Left colon (tissue), 2 donors: ENCODE data around the gene OR10H3. TPM values are rescaled to one million over a fixed set of nuclear protein-coding genes. Genes with fewer than 3 reads are reported as not detected.
A peak's percentile ranks its signal among the peaks of the same experiment; 100 is the strongest.
"Not testable (repeated sequence)": the region's sequence is repeated elsewhere in the genome, so short reads cannot be mapped to it uniquely, and the experiment has no call there.

Source experiments
- ATAC-seq: fragments of 200-7000 bp; cut with Tn5 transposase; one replicate; pipeline ENCODE4 v1.9.1; 2020; ENCODE audit warnings: mild to moderate bottlenecking, moderate library complexity
- DNase-seq, 2 donors: peaks; one replicate each; pipeline ENCODE4 v3.0.0-alpha.2; 2020
- intact Hi-C, 2 donors: fragments of 100-400 bp; cut with DNase I in 1 of 2; cut with micrococcal nuclease in 1 of 2; formaldehyde crosslinking; loops; one replicate each; pipeline versions ENCODE4 v1.11.2 to v1.14.0; 2022; cut with DNase I, micrococcal nuclease
- total RNA-seq, 2 donors: library from RNA; stranded (reverse); fragmentation: NEBNext Ultra II Directional; extraction: Animal tissue kit (Norgen Biotek cat#: 25700); gene quantifications; one replicate each; pipeline ENCODE4 v1.2.1, GENCODE V29; 2021
- donor health status: DM: no; HTN: no; CAD: no.
- donor health status: DM: yes; HTN: yes; CAD: no.

OR10H3 gene
- total RNA-seq, 2 donors from 2014 or later, result not detected

DNA sequence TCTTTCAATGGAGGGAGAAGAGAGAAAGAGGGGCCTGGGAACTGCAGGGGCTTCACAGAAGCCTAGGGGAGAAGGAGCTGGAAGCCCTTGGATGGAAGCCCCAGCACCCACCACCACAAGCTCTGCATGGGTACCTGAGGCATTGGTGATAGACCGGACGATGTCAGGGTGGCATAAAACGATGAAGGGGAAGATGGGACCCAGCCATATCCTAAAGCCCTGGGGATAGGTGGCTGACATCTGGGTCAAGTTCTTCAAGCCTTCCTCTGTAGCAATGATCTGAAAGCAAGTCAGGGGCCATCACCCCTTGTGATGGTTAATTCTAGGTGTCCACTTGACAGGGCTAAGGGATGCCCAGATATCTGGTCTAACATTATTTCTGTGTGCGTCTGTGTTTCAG lies 38.5 kb downstream of the OR10H3 start:
- no peak for DNase-seq
- intact Hi-C loops, result no loop called here

DNA sequence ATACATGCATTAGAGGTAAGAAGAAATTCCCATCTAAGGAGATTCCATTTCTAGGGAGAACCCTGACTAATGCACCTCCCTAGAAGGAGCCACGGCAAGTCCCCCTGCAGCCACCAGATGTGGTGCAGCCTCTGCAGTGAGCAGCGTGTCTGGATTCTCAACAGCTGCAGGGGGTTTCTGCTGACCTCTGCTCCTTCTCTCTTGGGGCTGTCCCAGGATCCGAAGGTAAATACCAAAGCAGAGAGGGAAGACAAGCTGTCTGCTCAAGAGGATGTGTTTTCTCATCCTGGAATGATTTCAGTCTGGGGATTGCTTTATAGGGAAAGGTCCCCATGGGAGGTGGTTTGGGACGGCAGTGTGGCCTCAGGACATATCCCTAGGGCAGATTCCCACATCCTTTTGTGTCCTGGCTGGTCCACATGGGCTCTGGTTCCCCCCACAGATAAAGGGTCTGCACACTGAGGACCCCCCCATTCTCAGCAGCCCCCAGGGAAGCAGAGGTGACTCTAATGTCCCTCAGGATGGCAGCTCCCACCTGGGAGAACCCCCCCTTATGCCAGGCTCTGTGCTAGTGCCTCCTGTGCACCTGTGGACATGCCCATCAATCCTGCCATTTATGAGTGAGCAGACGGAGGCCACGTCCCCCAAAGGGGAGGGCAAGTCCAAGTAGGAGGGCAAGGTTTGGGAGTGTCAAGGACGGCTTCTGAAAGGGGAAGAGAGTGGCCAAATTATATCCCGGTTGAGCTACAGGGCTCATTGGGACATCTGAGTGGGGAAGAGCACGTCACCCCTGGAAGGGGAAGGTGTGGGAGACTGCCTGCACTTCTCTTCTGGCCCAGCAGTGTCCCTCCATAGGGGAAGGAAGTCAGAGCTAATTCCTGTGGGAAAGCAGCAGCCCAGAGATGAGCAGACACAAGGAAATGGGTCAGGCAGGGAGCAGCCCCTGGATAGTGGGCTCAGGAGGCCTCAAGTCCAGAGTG lies 39.5 kb downstream of the OR10H3 start:
- intact Hi-C loops, result no loop called here
- DNase-seq, result no peak
- peak; percentile 55 for ATAC-seq

More for the DNA sequence above, 38.5 kb downstream of the OR10H3 start:
- ATAC-seq, result no peak

DNA sequence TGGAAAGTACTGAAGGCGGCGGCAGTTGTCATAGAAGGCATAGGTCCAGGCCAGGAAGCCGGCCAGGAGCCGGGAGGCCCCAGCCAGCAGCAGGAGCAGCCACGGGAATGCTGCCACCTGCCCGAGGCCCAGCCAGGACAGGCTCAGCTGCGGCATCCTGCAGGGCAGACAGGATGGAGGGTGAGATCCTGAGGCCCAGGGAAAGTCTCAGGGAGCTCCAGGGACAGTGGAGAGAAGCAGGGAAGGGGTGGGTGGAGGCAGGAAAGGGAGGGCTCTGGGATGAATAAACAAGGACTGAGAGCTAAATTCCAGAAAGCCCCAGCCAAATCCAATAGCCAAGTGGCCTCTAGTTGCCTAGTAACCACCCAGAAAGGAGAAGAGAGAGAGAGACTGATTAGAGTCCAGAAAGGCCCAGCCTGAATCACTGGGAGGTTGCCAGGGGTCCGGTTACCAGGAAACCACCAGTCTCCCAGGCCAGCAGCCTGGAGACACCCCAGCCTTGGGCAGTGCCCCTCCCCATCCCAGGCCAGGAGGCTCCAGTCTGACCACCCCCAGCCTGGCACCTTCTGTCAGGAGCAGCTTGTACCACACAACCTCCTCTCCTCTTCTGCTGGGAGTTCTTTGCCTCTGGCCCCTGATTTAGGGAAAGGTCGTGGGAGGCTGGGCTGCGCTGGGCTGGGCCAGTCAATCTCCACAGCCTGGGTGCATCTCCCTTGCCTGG lies 42.1 kb downstream of the OR10H3 start:
- intact Hi-C loops, result no loop called here
- ATAC-seq (peak; percentile 43), DNase-seq (peak; percentile 53 to 54)

DNA sequence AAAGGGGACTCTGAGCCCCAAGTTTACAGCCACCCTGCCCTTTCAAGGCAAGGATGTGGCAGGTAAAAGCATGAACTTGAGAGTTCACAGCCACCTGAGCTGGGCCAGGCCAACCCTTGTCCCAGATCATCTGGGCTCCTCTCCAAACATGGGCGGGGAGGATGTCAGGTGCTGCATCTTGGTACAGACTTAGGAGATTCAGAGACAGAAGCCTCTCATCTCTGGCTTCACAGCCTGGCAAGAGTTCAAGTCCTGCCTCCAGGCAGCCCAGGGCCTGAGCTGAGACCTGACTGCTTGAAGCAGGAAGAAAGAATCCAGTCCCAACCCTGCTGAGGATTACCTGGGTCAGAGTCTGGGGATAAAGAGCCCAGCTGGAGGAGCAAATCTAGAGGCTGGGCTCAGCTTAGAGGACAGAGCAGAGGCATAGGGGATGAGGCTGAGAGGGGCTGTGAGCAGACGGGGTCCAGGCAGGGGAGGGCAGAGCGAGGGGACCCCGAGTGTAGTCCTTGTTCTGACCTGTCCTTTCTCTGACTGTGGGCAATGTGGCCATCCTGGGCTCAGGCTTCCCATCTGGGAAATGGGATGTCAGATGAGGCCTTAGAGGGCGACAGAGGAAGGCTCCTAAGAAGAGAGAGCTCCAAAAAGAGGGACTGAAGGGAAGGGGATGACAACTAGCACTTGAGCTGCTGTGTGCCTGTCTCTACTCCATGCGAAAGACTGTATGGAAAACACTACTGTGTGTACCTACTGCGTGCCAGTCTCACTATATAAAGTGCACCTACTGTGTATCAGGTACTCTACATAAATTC lies 43.0 kb downstream of the OR10H3 start:
- DNase-seq, result peak in 1 of 2 donors; percentile 41
- peak; percentile 88 for ATAC-seq
- intact Hi-C loops, result no loop called here

DNA sequence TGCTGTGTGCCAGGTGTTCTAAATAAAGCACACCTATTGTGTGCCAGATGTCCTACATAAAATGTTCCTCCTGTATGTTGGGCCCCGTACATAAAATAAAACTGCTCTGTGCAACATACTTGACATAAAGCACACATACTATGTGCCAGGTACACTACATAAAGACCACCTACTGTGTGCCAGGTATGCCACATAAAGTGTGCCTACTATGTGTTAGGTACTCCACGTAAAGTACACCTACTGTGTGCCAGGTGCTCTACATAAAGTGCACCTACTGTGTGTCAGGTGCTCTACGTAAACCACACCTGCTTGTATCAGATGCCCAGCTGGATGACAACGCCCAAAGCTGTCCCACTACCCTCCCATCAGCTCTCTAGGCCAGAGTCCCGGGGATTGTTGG lies 43.9 kb downstream of the OR10H3 start:
- intact Hi-C loops, result no loop called here
- DNase-seq (no peak), ATAC-seq (no peak)

DNA sequence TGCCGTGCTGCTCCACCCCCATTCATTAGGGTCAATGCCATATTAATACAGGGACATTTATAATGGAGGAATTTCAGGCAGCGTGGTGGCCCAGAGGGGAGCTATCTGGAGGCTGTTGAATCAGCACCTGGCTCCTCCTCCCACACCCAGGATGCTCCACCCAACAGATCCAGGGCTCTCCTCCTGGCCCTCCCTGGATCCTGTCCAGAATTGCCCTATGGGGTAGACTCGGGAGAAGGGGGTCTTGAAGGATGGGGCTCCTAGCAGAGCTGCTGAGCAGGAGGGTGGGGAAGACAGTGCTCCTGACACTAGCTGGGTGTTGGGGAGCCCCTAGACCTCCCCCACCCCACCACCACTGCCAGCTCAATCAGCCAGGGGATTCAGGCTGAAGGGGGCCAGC lies 44.4 kb downstream of the OR10H3 start:
- DNase-seq, result no peak
- intact Hi-C loops, result no loop called here
- ATAC-seq, result no peak

DNA sequence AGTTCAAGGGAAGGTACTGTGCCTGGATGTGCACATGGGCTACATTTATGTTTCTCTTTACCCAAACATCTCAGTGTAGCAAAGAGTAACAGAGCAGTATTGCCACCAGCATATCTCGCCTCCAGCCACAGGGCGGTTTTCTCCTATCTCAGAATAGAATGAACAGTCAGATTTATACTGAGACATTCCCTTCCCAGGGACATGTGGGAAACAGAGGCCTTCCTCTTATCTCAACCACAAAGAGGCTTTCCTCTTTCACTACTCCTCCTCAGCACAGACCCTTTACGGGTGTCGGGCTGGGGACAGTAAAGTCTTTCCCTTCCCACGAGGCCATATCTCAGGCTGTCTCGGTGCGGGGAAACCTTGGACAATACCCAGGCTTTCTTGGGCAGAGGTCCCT lies 45.1 kb downstream of the OR10H3 start:
- DNase-seq, intact Hi-C loops, ATAC-seq: not testable (repeated sequence)

DNA sequence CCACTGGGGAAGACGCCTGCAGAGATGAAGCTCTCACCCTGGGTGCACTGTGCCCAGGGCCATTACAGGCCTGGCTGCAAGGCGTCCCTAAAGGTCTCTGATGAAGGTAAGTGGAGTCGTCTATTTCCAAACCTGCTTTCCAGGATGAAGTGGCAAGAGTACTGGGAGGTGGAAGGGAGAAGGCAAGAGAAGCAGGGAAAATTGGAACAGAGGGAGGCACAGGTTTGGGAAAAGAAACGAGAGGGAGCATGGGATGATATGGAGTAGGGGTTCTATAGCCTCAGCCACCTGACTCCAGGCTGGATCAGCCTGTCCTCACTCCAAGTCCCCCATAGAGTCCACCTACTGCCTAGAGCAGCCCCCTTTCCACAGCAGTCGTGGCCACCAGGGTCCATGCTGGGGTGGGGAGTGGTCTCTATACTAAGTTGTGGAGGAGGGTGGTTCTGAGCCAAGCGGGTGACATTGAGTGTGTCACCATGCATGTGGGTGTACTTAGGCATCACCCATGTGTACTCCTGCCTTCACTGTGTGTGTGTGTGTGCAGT lies 49.9 kb downstream of the OR10H3 start, which contains the start of gene OR10H5:
TSS of gene OR10H5 (plus strand) at position 51 of the 545 bp plus-strand sequence. CDS start 6,388 bp downstream, outside the sequence.
- intact Hi-C loops, result no loop called here

DNA sequence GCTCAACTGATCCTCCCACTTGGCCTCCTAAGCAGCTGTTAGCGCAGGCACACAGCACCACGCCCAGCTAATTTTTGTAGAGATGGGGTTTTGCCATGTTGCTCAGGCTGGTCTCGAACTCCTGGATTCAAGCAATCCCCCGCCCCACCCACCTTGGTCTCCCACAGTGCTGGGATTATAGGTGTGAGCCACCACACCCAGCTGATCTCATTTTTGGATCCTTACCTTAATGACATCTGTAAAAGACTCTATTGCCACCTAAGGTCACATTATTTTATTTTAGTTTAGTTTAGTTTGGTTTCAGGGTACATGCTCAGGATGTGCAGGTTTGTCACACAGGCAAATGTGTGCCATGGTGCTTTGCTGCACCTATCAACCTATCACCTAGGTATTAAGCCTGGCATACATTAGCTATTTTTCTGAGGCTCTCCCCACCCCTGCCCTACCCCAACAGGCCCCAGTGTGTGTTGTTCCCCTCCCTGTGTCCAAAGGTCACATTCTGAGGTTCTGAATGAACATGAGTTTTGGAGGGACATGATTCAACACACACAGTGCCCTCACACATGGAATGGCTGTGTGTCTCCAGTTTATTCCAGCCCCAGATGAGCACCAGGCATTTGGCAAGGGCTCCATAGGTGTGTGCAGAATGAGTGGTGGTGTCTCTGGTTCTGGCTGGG lies 50.9 kb downstream of the OR10H3 start:
- peak; percentile 93 for ATAC-seq
- intact Hi-C loops, result no loop called here
- DNase-seq, result peak; percentile 21 to 36

More for the DNA sequence above, 49.9 kb downstream of the OR10H3 start, which contains the start of gene OR10H5:
- ATAC-seq, result no peak
- no peak for DNase-seq

DNA sequence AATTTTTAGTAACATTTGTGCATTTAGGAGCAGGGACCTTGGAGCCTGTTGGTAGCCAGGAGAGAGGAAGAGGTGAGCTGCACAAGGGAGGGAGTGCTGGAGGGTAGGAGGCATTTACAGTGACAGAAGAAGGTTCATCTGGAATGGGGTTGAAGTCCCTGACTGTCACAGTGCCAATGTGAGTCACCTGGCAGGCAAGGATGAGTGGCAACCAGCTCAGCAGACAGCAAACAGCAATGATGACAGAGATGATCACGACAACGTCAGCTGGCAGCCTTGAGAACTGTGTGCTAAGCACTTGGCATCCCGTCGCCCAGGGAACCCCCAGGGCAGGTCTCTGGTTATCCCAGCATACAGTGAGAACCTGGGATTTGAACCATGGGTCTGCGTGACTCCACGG lies 52.3 kb downstream of the OR10H3 start:
- intact Hi-C loops, result no loop called here
- DNase-seq (no peak), ATAC-seq (peak; percentile 52)

Other genes starting within 250 kb of the OR10H3 start
- not detected for gene CYP4F22, start 229.5 kb upstream of the OR10H3 start, total RNA-seq
- gene CYP4F8, start 122.8 kb upstream of the OR10H3 start, total RNA-seq, result under 1 TPM in 1 of 2 donors, not detected in 1; 0.09 TPM
- 1 to 10 TPM; 7.1 to 8.0 TPM for gene CYP4F3, start 97.1 kb upstream of the OR10H3 start, total RNA-seq
- 100 to 1,000 TPM in 1 of 2 donors, 10 to 100 TPM in 1; 93.3 to 113 TPM for gene CYP4F12, start 64.9 kb upstream of the OR10H3 start, total RNA-seq
- gene OR10H2, start 10.0 kb upstream of the OR10H3 start, total RNA-seq, result not detected
- not detected for gene OR10H5, start 49.7 kb downstream of the OR10H3 start, total RNA-seq
- under 1 TPM in 1 of 2 donors, not detected in 1; 0.09 TPM for gene OR10H1, start 77.7 kb downstream of the OR10H3 start, total RNA-seq
- 10 to 100 TPM in 1 of 2 donors, 1 to 10 TPM in 1; 8.5 to 11.1 TPM for gene CYP4F2, start 160.1 kb downstream of the OR10H3 start, total RNA-seq
- 10 to 100 TPM; 12.0 to 14.3 TPM for gene CYP4F11, start 196.5 kb downstream of the OR10H3 start, total RNA-seq
- gene OR10H4, start 211.0 kb downstream of the OR10H3 start, total RNA-seq, result not detected